ENCODE measurements around the gene PTPRD. TPM values are rescaled to one million over a fixed set of nuclear protein-coding genes. Genes with fewer than 3 reads are reported as not detected.

PTPRD gene
- total and polyA plus RNA-seq, 2 of the 4 experiments (the other 2 are of a cell fraction): 0.07 to 0.18 TPM

DNA sequence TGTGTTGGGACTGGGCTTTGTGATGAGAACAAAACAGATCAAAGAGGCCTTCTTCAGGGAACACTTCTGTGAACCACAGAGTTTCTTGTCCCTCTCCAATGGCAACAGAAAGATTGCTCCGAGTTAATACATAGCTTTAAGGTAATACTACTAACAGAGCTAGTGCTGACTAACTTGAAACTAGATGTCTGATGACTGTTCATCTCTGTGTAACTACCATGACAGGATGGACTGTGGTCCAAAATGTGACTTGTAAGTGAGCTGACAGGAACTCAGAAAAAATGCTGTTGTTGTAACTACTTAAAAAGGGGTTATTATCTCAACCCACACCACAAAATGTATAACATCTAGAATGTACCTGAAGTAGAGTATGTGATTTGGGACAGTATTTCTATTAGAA, 2183.0 kb downstream of the PTPRD start:
- H2AK9ac ChIP-seq (replicated peaks; ENCODE audit: low read depth, low read length, poor library complexity): no peak overlapping the region
- no peak overlapping the region for H3K4me3 ChIP-seq (ENCODE audit: insufficient read depth, low read depth, low read length)
- H4K91ac ChIP-seq (ENCODE audit: insufficient read depth, low read depth, low read length): no peak overlapping the region
- peaks cover 2% of the 10 kb centered on the region; the same call in 1 of the 2 replicates for H3K9me3 ChIP-seq (ENCODE audit: control insufficient read depth, insufficient read depth, low read length)
- no peak overlapping the region for H2AFZ ChIP-seq (replicated peaks; ENCODE audit: low read length, poor library complexity)
- H2BK5ac ChIP-seq (ENCODE audit: low read depth, low read length, poor library complexity, severe bottlenecking): no peak overlapping the region
- no peak overlapping the region for H4K8ac ChIP-seq (ENCODE audit: low read depth in 2 of 2, low read length in 2 of 2)
- ATAC-seq (ENCODE audit: low read depth) (no peak), DNase-seq (no peak)
- no peak overlapping the region for H3K18ac ChIP-seq (ENCODE audit: low read depth, low read length)
- no peak overlapping the region for H4K5ac ChIP-seq (ENCODE audit: low read depth, low read length)
- no peak overlapping the region for H2BK20ac ChIP-seq (ENCODE audit: low read depth, low read length)
- H3K79me1 ChIP-seq (ENCODE audit: low read depth in 1 of 2, low read length in 2 of 2): no peaks in the 10 kb centered on the region
- TF ChIP-seq RFX5 (IDR thresholded peaks at IDR 0.05; ENCODE audit: low read depth, low read length): no peak
- ChIA-PET POLR2A (ENCODE audit: unreplicated experiment) (no interaction called here), CTCF (no interaction called here)
- intact Hi-C loops (cut with micrococcal nuclease): no loop called here
- in situ Hi-C loops (cut with MboI; ENCODE audit: low sequenced_read_pairs): no loop called here
- BruUV-seq (replicated peaks): no TSS peak
- H3K9me1 ChIP-seq (ENCODE audit: insufficient read depth, low read length): no peaks in the 10 kb centered on the region
- dilution Hi-C loops (cut with HindIII; ENCODE audit: low sequenced_read_pairs, unreplicated experiment): no loop called here
- H2BK15ac ChIP-seq (ENCODE audit: low read depth, low read length): no peak overlapping the region
- no peak overlapping the region for H3K27ac ChIP-seq (ENCODE audit: insufficient read depth, low read length)
- H3K4me2 ChIP-seq (ENCODE audit: low read depth, low read length): no peak overlapping the region
- H3K56ac ChIP-seq (ENCODE audit: extremely low read depth, insufficient read depth, low read length): no peak overlapping the region
- no peak overlapping the region for H3K23ac ChIP-seq (ENCODE audit: low read depth, low read length)
- no CpG with 5 or more reads among the region's 1 CpG for WGBS, 2 experiments (ENCODE audit: extremely low coverage in 2 of 2, insufficient read length in 1 of 2)
- H3K4ac ChIP-seq (ENCODE audit: low read depth, low read length): no peak overlapping the region
- no peak overlapping the region for H2BK120ac ChIP-seq (ENCODE audit: low read depth, low read length)
- no peaks in the 10 kb centered on the region for H4K20me1 ChIP-seq (ENCODE audit: insufficient read depth, low read length)
- no peak overlapping the region for H3K9ac ChIP-seq (ENCODE audit: low read depth, low read length)
- no peaks in the 10 kb centered on the region for H3K36me3 ChIP-seq (ENCODE audit: control insufficient read depth, insufficient read depth, low read length)
- no peak overlapping the region for H3K14ac ChIP-seq (replicated peaks; ENCODE audit: low read depth, low read length)
- no peak overlapping the region for H2AK5ac ChIP-seq (ENCODE audit: low read depth, low read length)
- no peaks in the 10 kb centered on the region for H3K27me3 ChIP-seq (ENCODE audit: control insufficient read depth, insufficient read depth, low read length)
- H3K4me1 ChIP-seq (ENCODE audit: control insufficient read depth, insufficient read depth, low read length): no peaks in the 10 kb centered on the region
